DMS114 treated with DMSO at 0.1 percent for 48 hours (cell line): ENCODE measurements around the gene CLNK.

Experiments used
- DNase-seq: peaks from one replicate; lab custom pipeline; 2025; ENCODE audit not compliant: unreplicated experiment; lab: John Stamatoyannopoulos, UW

Gene CLNK, protein sequence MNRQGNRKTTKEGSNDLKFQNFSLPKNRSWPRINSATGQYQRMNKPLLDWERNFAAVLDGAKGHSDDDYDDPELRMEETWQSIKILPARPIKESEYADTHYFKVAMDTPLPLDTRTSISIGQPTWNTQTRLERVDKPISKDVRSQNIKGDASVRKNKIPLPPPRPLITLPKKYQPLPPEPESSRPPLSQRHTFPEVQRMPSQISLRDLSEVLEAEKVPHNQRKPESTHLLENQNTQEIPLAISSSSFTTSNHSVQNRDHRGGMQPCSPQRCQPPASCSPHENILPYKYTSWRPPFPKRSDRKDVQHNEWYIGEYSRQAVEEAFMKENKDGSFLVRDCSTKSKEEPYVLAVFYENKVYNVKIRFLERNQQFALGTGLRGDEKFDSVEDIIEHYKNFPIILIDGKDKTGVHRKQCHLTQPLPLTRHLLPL

DNA sequence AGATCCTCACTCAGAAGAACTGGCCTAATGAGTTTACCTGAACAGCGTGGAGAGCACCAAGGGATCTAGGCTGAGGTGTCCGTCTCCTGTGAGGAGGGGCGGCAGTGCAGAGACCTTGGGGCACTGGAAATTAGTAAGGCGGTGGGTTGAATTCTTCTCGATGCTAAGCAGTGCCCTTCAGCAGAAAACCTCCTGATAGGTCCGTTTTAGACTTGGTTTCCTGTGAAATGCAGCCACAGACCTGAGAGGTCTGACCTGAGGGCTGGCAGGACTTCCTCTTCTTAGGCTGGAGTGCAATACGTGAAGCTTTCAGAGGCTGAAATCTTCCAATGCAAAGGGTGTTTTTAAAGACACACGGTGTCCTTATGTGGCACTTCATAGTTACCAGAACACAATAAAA, at the start of gene CLNK:
Gene CLNK, minus strand, starts transcription at position 138 of the 400 bp plus-strand sequence. CDS start 16,899 bp downstream, outside the sequence.
- DNase-seq: no peak

DNA sequence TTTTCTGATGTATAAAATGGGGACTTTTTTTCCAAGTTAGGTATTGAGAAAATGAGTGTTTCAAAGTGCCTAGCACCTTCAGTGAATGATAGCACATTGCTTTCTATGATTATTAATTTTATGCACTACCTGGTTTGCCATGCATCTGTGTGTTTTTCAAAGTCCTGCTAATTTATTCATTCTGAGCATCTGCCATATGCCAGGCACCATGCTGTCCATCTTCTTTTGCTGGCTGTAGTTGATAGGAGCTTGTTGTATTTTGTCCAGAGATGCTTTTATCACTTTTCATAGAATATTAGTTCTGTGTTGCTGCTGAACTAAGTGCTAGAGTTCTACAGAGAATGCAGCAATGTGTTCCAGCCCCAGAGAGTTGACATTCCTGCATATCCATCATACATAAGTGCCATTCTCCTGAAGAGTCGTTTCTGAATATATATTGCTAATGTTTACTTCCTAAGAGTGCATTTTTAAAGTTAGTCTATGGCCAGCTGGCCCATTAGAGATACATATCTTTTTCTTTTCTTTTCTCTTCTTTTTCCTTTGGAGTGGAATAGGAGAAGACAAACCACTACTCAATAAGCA, 49.0 kb upstream of the CLNK start:
- DNase-seq: no peak

- DNase-seq: no peak
Observed at GRCh38 chr4:10732914-10733415, 48.4 kb upstream of the CLNK start.

DNA sequence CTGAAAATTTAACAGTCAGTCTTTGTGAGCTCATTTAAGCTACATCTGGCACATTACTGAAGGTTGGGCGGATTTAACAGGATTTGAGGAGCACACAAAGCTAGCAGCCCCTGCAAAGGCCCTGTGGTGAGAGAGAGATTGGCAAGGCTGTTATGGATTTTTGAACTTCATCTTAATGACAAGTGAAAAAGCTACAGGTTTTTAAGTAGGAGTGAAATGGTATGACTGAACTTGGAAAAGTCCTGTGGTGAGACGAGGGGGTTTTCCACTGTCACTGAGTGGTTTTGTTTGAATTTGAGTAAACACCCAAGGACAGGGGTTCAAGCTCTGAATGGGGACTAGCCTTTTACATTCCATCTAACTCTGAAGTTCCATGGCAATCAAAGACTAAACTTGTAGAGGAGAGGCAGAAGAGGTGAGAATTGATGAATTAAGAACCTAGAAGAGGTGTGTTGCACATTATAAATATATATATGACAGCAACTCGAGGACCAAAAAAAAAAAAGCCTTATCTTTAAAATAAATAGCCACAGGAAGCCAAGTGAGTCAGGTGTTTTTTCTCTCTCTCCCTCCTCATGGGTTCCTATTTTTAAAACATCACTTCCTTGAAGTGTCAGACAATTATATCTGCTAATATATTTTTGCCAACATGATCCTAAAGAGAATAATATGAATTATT, 47.8 kb upstream of the CLNK start:
- DNase-seq: no peak

- DNase-seq: no peak
Observed at GRCh38 chr4:10731690-10732089, 47.1 kb upstream of the CLNK start.

DNA sequence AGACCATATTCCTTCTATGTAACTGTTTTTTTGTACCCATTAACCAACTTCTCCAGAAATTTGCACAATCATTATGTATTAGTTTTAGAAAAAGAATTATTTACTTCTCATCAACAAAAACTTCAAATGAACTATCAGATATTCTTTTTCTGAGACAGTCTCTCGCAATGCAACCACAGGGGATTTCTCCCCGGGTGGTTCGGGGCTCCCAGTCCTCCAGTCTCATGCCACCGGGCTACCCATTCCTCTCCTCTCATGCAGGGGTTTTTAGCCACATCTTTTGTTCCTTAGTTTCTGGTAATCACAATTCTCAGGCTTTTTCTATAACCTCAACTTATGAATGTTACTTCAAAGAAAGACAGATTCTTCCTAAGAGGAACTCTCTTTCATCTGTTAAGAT, 46.6 kb upstream of the CLNK start:
- DNase-seq: no peak

DNA sequence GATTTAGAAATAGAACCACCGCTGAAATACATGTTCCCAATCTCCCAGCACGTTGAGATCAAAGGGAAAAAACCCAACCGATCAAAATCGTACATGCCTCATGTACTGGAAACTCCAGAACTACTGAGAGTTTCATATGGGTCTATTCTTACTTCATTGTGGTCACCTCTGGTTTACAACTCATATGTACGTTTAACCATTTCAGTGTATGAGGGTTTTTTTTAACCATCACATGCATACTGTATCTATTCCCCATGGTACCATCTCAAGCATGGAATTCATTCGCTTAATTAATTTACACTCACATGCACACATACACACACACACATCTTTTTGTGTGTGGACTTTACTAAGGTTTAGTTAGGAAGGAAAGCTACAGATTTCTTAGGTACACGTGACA, 46.0 kb upstream of the CLNK start:
- no peak for DNase-seq

DNA sequence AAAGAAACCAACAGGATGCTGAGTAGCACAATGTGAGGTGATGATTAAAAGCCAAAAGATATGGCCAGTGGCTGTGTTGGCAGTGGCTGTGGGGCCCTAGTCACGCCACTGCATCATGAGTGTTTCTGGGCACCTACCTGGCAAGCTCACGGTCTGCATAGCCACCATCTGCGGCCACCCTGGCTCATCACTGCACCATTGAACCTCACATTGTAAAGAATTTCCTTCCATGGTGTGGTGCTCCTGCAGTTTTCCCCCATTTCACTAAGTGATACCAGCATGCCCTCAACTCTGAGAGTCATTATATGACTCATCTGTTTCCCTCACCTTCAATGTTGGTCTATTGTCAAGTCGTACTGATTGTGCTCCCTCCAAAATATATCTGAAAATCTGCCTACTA, 45.5 kb upstream of the CLNK start:
- DNase-seq: no peak

DNA sequence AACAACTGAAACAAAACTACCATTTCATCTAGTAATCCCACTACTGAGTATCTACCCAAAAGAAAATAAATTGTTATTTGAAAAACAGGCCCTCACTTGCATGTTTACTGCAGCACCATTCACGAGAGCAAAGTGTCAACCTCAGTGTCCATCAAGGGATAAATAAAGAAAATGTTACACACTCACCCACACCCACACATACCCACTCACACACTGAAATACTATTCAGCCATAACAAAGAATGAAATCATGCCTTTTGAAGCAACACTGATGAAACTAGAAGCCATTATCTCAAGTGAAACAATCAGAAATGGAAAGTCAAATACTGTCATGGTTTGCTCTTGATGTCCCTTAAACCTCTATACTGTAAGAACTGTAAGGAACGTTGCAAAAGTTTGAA, 44.8 kb upstream of the CLNK start:
- DNase-seq: no peak

DNA sequence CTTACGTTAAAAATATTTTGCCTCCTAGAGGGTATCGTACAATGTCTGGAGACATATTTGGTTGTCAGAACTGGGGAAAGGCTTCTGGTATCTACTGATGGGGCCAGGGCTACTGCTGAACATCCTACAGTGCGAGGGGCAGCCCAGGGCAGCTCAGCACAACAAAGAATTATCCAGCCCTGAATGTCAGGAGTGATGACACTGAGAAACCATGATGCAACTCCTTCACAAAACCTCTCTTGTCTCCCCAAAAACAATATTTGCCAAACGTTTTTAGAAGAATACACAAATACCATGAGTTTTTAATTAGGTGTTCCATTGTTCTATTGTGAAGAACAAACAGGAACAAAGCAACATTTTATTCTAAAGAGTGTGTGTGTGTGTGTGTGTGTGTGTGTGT, 43.4 kb upstream of the CLNK start:
- DNase-seq: no peak

GRCh38 chr4:10727140-10727880, 42.7 kb upstream of the CLNK start:
- DNase-seq: no peak

DNA sequence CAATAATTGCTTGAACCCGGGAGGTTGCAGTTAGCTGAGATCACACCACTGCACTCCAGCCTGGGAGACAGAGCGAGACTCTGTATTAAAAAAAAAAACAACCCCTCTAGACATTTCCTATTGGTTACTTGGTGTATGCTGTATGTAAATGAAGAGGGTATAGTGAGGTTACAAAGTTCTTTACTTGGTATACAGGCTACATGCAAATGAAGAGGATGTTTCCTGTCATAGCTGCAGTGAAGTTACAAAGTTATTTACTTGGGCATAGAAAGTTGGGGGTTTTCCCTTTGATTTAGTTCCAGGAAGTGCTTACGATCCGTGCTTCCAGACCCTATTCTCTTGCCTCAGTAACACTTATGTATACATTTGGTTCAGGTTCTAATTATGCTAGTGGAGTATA, 38.4 kb upstream of the CLNK start:
- DNase-seq: no peak

- DNase-seq: no peak
Observed at GRCh38 chr4:10721616-10722015, 37.0 kb upstream of the CLNK start.

- DNase-seq: no peak
Observed at GRCh38 chr4:10716163-10716562, 31.6 kb upstream of the CLNK start.

- no peak for DNase-seq
Observed at GRCh38 chr4:10715696-10716095, 31.1 kb upstream of the CLNK start.

GRCh38 chr4:10715135-10715534, 30.6 kb upstream of the CLNK start:
- DNase-seq: no peak

DNA sequence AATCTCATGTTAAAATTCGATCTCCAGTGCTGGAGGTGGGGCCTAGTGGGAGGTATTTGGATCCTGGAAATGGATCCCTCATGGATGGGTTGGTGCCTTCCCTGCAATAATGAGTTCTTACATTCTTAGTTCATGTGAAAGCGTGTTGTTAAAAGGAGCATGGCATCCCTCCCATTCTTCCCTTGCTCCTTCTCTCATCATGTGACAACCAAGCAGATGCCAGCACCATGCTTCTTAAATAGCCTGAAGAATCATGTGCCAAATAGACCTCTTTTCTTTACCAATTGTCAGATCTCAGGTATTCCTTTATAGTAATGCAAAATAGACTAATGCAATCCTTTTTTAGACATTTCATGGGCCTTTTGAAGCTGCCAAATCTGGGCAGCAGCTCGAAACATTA, 29.0 kb upstream of the CLNK start:
- DNase-seq: no peak

DNA sequence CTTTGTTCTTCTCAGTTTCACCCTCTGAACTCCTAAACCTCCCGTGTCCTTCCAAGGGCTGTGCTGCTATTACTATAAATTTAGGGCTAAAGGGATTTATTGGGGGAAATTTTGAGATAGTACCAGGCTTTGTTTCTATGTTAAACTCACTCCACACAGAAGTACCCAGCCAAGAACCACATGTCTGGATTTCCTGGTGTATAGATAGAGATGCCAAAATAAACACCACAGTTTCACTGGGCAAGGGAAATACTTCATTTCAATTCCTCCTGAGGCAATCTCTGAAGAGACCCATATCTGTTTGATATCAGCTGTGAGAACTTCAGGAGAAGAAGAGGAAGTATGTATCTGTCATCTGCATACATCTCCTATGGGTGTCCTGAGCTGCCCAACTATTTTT, 21.7 kb upstream of the CLNK start:
- DNase-seq: no peak

DNA sequence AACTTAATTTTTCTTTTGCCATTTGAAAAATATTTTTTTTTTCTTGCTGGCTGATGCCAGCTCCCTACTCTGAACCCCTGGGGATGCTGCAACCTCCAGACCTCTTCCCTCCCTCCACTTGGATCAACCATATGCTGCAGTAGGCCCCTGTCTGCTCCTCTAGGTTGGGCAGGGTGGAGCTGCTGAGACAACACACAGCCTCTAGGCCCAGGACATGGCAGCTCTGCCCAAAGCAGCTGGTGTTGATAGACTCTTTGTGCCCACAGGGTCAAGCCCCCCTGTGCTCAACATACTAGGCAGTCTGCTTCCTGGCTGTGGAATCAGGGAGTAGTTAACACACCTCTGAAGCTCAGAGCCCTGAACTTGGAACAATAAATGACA, 19.9 kb upstream of the CLNK start:
- DNase-seq: no peak

- no peak for DNase-seq
Observed at GRCh38 chr4:10703766-10704429, 19.3 kb upstream of the CLNK start.

GRCh38 chr4:10703156-10703555, 18.6 kb upstream of the CLNK start:
- DNase-seq: no peak
